PFSK-1 (cell line): ENCODE measurements around the gene LHX5.

Source experiments
- POLR2AphosphoS5 ChIP-seq: IDR thresholded peaks from 2 replicates; pipeline ENCODE4 v1.6.1; 2012; ENCODE audit warnings: low read depth, mild to moderate bottlenecking, control low read depth, low read length, moderate library complexity
- REST ChIP-seq, 2 experiments: IDR thresholded peaks; 2 replicates each; pipeline versions ENCODE4 v1.6.1 to v1.8.0; 2011 to 2012; ENCODE audit warnings: low read depth in 2 of 2, low read length in 2 of 2, control low read depth in 1 of 2, inconsistent platforms in 1 of 2, mild to moderate bottlenecking in 1 of 2, moderate library complexity in 1 of 2; ENCODE audit not compliant: insufficient read depth in 1 of 2
- SIN3A ChIP-seq: IDR thresholded peaks from 2 replicates; pipeline ENCODE4 v1.6.1; 2012; ENCODE audit warnings: mild to moderate bottlenecking, low read length, moderate library complexity, borderline replicate concordance; ENCODE audit not compliant: insufficient read depth

GRCh38 chr12:113413488-113413939 is 58.2 kb downstream of the LHX5 start:
- TF ChIP-seq SIN3A (no peak), REST (IDR thresholded peaks at IDR 0.05; ENCODE audit: insufficient read depth in 1 of 2, low read depth in 2 of 2, low read length in 2 of 2) (no peak), POLR2AphosphoS5 (no peak)
